Suprapubic skin (tissue), 4 donors: ENCODE measurements around the gene WFIKKN1.

Experiments
- CTCF ChIP-seq, 2 donors: fragments of 200-600 bp in 1 of 2; fragments of 450-650 bp in 1 of 2; sonication (generic) in 1 of 2; IDR thresholded peaks; one replicate each; pipeline ENCODE4 v1.5.1; 2016 to 2019; ENCODE audit warnings: antibody characterized with exemption in 2 of 2, mild to moderate bottlenecking in 1 of 2, moderate library complexity in 1 of 2
- EP300 ChIP-seq: sonication (generic); formaldehyde crosslinking; IDR thresholded peaks from one replicate; pipeline ENCODE4 v1.6.1; 2017; ENCODE audit warnings: antibody characterized with exemption
- POLR2A ChIP-seq, 2 donors: fragments of 450-650 bp; IDR thresholded peaks; one replicate each; pipeline ENCODE4 v1.6.1; 2017; ENCODE audit warnings: antibody characterized with exemption in 2 of 2, mild to moderate bottlenecking in 2 of 2, moderate library complexity in 2 of 2
- POLR2AphosphoS5 ChIP-seq, 3 donors: sonication (generic); formaldehyde crosslinking; IDR thresholded peaks; one replicate each; pipeline ENCODE4 v1.6.1; 2017; ENCODE audit warnings: antibody characterized with exemption in 3 of 3

DNA sequence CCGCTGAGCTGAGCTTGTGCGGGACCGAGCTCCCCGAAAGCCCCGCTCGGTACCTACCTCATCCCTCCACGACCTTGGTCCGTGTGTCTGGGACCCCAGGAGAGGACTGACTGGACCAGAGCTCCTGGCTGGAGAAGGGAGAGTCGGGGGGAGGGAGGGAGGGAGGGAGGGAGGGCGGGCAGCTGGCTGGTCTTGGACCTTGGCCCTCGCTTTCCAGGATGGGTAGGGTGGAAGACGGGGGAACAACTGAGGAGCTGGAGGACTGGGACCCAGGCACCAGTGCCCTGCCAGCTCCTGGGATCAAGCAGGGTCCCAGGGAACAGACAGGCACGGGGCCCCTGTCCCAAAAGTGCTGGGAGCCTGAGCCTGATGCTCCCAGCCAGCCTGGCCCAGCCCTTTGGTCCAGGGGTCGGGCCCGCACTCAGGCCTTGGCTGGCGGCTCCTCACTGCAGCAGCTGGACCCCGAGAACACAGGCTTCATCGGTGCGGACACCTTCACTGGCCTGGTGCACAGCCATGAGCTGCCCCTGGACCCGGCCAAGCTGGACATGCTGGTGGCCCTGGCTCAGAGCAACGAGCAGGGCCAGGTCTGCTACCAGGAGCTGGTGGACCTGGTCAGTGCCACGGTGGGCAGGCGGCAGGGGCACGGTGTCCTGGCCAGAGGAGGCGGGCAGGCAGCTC lies 45.2 kb downstream of the WFIKKN1 start:
- TF ChIP-seq POLR2A (IDR thresholded peaks at IDR 0.05), result no peak
- TF ChIP-seq CTCF (IDR thresholded peaks at IDR 0.05), result no peak
- no peak for TF ChIP-seq EP300
- TF ChIP-seq POLR2AphosphoS5 (IDR thresholded peaks at IDR 0.05), result no peak
